GM18498 (cell line): ENCODE data around the gene ATP8B2.
"Not testable (repeated sequence)": the region's sequence is repeated elsewhere in the genome, so short reads cannot be mapped to it uniquely, and the experiment has no call there.

Source experiments
- ATAC-seq: cut with Tn5 transposase; IDR thresholded peaks from one replicate; pipeline ENCODE4 v1.9.1; 2021; ENCODE audit warnings: mild to moderate bottlenecking, moderate library complexity; ENCODE audit not compliant: unreplicated experiment

ATP8B2 gene

GRCh38 chr1:154324241-154324640 lies 1.1 kb upstream of the ATP8B2 start:
- ATAC-seq: no peak

- ATAC-seq: peak; percentile 23
These were observed 539 bp downstream of the ATP8B2 start for GRCh38 chr1:154325583-154326545.

GRCh38 chr1:154326546-154327465 lies 1.5 kb downstream of the ATP8B2 start:
- ATAC-seq: no peak

GRCh38 chr1:154327466-154328317 lies 2.4 kb downstream of the ATP8B2 start:
- ATAC-seq: no peak

GRCh38 chr1:154328318-154329151 lies 3.2 kb downstream of the ATP8B2 start:
- peak; percentile 54 for ATAC-seq

GRCh38 chr1:154329152-154329521 lies 3.8 kb downstream of the ATP8B2 start:
- no peak for ATAC-seq

GRCh38 chr1:154329551-154330131 lies 4.3 kb downstream of the ATP8B2 start:
- no peak for ATAC-seq

GRCh38 chr1:154330669-154331068 lies 5.3 kb downstream of the ATP8B2 start:
- ATAC-seq: no peak

- ATAC-seq: no peak
These were observed 9.0 kb downstream of the ATP8B2 start for GRCh38 chr1:154334079-154335024.

GRCh38 chr1:154335025-154335714 lies 9.8 kb downstream of the ATP8B2 start:
- no peak for ATAC-seq

GRCh38 chr1:154337253-154337894 lies 12.0 kb downstream of the ATP8B2 start:
- ATAC-seq: no peak

- ATAC-seq: no peak
These were observed 13.6 kb downstream of the ATP8B2 start for GRCh38 chr1:154338875-154339274.

- not testable (repeated sequence) for ATAC-seq
These were observed 16.0 kb downstream of the ATP8B2 start for GRCh38 chr1:154341366-154341765.

- no peak for ATAC-seq
These were observed 16.8 kb downstream of the ATP8B2 start for GRCh38 chr1:154342132-154342531.

- ATAC-seq: no peak
These were observed 17.6 kb downstream of the ATP8B2 start for GRCh38 chr1:154342836-154343472.

- ATAC-seq: no peak
These were observed 19.9 kb downstream of the ATP8B2 start for GRCh38 chr1:154344977-154345837.
